GM12875 (cell line): Measurements from ENCODE around the gene CRABP2.

ENCODE experiments used
- H3K4me3 ChIP-seq: one replicate; pipeline ENCODE4 v1.5.1; 2011; ENCODE audit warnings: low read depth, low read length, control low read depth
- CTCF ChIP-seq: IDR thresholded peaks from 2 replicates; pipeline ENCODE4 v1.5.1; 2011; ENCODE audit warnings: low read depth, mild to moderate bottlenecking, control low read depth, inconsistent platforms, low read length, moderate library complexity, borderline replicate concordance; ENCODE audit not compliant: insufficient read depth

CRABP2 gene

DNA sequence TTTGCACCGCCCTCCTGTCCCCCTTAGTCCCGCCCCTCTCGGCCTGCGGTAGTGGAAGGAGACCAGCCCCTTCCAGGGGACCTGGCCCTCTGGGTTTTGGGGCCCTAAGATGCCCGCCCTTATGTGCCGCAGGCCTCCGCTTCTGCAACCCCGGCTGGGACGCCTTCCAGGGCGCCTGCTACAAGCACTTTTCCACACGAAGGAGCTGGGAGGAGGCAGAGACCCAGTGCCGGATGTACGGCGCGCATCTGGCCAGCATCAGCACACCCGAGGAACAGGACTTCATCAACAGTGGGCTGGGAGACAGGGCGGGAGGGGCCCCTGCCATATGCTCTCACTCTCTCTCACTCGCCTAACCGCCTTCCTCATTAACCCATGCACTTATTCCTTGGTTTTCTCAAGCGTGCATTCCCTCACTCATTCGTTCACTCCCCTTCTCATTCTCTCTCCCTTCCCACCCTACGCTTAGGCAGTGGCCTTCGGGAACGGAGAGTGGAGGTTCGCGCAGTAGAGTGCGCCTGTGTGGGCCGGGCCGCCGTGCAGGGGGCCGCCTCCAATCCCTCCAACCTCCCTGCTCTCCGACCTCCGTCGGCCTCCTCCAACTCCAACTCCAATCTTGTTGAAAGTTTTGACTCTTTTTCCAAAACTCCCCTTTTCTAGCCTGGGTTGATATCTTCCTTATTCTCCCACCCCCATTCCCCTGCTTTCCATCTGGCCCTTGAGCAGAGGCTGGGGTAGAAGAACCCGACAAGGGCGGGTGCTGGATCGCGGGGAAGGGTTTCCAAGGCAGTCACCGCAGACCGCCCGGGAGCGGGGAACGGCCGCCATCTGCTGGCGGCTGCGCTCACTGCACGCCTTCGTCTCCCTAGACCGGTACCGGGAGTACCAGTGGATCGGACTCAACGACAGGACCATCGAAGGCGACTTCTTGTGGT lies 48.3 kb downstream of the CRABP2 start:
- TF ChIP-seq CTCF: peak; percentile 99
- H3K4me3 ChIP-seq: no peak overlapping the region

DNA sequence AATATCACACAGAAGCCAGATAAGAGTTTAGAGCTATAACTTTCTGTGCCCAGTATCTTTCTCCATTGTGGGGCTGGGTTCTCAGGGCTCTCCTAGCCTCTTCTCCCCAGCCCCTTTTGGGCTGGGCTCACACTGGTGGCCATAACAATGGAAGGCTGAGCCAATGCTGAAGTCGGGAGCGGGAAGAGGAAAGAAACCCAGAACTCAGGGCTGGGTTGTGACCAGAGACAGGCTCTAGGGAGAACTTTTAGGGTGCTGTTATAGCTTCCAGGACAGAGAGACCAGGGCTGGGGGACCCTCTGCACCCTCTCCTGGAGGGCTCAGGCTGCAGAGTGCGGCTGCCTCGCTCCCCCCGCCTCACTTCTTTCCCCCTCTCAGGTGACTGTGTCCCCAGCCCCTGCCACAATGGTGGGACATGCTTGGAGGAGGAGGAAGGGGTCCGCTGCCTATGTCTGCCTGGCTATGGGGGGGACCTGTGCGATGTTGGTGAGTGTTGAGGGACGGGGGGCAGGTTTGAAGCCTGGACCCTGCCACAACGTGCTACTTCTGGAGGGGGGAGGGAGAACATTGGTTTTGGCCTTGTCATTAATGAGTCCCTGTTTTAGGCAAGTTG lies 49.4 kb downstream of the CRABP2 start:
- no peak for TF ChIP-seq CTCF
- H3K4me3 ChIP-seq: no peak overlapping the region

DNA sequence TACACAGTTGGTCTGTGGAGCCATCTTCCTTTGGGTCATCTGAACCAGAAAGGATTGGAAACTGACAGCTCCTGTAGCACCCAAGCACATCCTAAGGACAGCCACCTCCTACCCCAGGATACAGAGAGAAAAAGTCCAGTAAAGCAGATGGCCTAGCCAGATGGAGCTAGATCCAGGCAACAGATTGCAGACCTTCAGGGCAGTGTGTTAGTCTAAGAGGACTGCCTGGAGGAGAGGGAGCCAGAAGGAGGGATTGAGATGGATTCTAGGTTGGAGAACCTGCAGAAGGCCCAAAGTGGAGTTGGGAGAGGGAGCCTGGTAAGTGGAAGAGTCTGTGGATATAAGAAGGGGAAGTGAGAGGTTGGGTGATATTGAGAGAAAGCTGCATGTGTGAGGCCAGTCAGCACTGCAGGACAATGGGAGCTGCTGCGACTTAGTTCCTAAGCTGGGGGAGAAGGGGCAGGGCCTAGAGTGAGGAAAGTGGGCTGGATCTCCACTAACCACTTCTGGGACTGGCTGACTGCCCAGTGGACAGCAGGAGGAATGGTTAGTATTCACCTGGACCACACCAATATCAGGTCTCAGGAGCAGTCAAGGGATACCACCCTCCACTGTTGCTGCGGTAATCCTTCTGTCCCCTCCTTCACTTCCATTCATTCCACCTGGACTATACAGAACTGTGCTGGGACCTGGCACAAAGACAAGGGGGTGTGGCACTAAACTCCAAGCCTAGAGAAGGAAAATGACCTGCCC lies 50.1 kb downstream of the CRABP2 start:
- H3K4me3 ChIP-seq: no peak overlapping the region
- TF ChIP-seq CTCF: no peak

DNA sequence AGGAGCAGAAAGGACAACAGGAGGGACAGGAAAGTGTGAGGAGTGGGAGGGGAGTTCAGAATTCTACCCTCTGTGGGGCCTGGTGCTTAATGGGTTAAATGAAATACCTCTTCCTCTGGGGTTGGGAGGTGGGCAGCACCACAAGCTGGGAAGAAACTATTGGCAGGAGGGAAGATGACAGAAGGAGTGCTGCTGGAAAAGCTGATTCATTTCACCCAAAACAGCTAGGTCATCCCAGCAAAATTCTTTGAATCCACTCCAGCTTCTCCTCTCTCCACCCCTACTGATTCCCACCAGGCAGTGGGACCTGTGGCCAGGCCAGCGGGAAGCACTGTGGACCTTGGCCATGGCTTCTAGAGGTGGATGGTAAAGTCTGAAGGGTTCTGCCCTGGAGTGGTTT lies 50.7 kb downstream of the CRABP2 start:
- TF ChIP-seq CTCF: no peak

DNA sequence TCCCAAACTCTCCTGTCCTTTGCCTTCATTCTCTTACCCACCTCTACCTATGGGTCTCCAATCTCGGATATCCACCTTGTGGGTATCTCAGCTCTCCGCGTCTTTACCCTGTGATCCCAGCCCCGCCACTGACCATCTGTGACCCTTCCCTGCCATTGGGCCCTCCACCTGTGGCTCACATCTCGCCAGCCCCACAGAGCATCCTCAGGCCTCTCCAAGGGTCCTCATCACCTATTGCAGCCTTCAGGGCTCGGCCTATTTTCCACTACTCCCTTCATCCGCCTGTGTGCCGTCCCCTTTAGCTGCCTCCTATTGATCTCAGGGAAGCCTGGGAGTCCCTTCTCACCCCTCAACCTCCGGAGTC lies 52.4 kb downstream of the CRABP2 start:
- no peak overlapping the region for H3K4me3 ChIP-seq
- no peak for TF ChIP-seq CTCF

More for the DNA sequence above, 50.7 kb downstream of the CRABP2 start:
- H3K4me3 ChIP-seq: no peak overlapping the region

- no peak for TF ChIP-seq CTCF
- no peak overlapping the region for H3K4me3 ChIP-seq
Observed at GRCh38 chr1:156652131-156652991, 53.0 kb downstream of the CRABP2 start.
